Measurements from ENCODE around the gene REC114. TPM values are rescaled to one million over a fixed set of nuclear protein-coding genes. Genes with fewer than 3 reads are reported as not detected.

Gene REC114
- total and polyA plus RNA-seq, 2 of the 8 experiments (the other 6 are each of a cell fraction or from before 2014, with no cell fraction given) = 0.12 TPM; not detected in 1

- H2BK120ac ChIP-seq (replicated peaks; ENCODE audit: low read depth, low read length) = no peak overlapping the region
- no peak overlapping the region for H3K4ac ChIP-seq (replicated peaks; ENCODE audit: insufficient read length, low read depth, low read length)
- no peak overlapping the region for H2AFZ ChIP-seq (ENCODE audit: low read length)
- H4K20me1 ChIP-seq (replicated peaks in 1 of 2; ENCODE audit: control insufficient read depth in 1 of 2, insufficient read depth in 2 of 2, low read length in 2 of 2) = no peaks in the 10 kb centered on the region
- no peak overlapping the region for H2BK15ac ChIP-seq (ENCODE audit: low read length)
- no peak overlapping the region for H3K56ac ChIP-seq (replicated peaks; ENCODE audit: insufficient read length, low read depth, low read length)
- H3K18ac ChIP-seq (ENCODE audit: extremely low read depth, low read length) = no peak overlapping the region
- H3K9ac ChIP-seq (replicated peaks in 1 of 4; ENCODE audit: extremely low read depth in 1 of 4, low read depth in 3 of 4, low read length in 3 of 4) = no peak overlapping the region
- no peaks in the 10 kb centered on the region for H3K79me2 ChIP-seq (ENCODE audit: control insufficient read depth in 1 of 2, insufficient read depth in 2 of 2, low read length in 2 of 2)
- POLR2A ChIA-PET (ENCODE audit: partially characterized antibody) = interaction anchor here (0.6 to 1.6 kb wide), 2 partner anchors 14 to 74 kb away, joined by 3 to 4 read pairs; no protein-coding TSS in a partner anchor
- no peaks in the 10 kb centered on the region for H3K4me1 ChIP-seq (replicated peaks in 1 of 4; ENCODE audit: control insufficient read depth in 3 of 4, insufficient read depth in 4 of 4, low read length in 3 of 4)
- no peak for DNase-seq (ENCODE audit: low read depth in 1 of 2, low spot score in 2 of 2)
- no peak overlapping the region for H3K4me2 ChIP-seq (ENCODE audit: insufficient read depth in 1 of 2, low read depth in 2 of 2, low read length in 2 of 2)
- no peak overlapping the region for H4K5ac ChIP-seq (ENCODE audit: insufficient read length, low read depth, low read length)
- no peaks in the 10 kb centered on the region for H3K79me1 ChIP-seq (ENCODE audit: low read depth, low read length)
- H2BK20ac ChIP-seq (ENCODE audit: low read length) = no peak overlapping the region
- H3K27me3 ChIP-seq (replicated peaks in 1 of 4; ENCODE audit: control insufficient read depth in 3 of 4, extremely low read depth in 1 of 4, insufficient read depth in 3 of 4, low read length in 3 of 4) = peaks cover 0 to 1% (median 0%) of the 10 kb centered on the region in 4 experiments; a peak in 1 of 7 replicates
- H3K23me2 ChIP-seq (ENCODE audit: low read depth, low read length) = no peaks in the 10 kb centered on the region
- no peak overlapping the region for H2AK5ac ChIP-seq (ENCODE audit: low read depth, low read length)
- H2BK12ac ChIP-seq (ENCODE audit: low read depth, low read length) = no peak overlapping the region
- H3K9me3 ChIP-seq (ENCODE audit: insufficient read depth in 2 of 2, low read depth in 1 of 2, low read length in 1 of 2) = no peaks in the 10 kb centered on the region
- no peak overlapping the region for H3K4me3 ChIP-seq (ENCODE audit: extremely low read depth in 1 of 4, insufficient read depth in 2 of 4, low read depth in 3 of 4, low read length in 4 of 4)
- no peak overlapping the region for H2BK5ac ChIP-seq (ENCODE audit: low read depth, low read length)
- no peak overlapping the region for H4K8ac ChIP-seq (ENCODE audit: extremely low read depth, insufficient read depth, low read length)
- H3K23ac ChIP-seq (ENCODE audit: insufficient read length) = no peak overlapping the region
- CTCF ChIA-PET (ENCODE audit: partially characterized antibody) = interaction anchor here (0.8 kb wide), 2 partner anchors 29 to 236 kb away, joined by 3 to 5 read pairs; no protein-coding TSS in a partner anchor
- FAIRE-seq = no peak
- no peak overlapping the region for H3K14ac ChIP-seq (ENCODE audit: insufficient read length)
- no peaks in the 10 kb centered on the region for H3K36me3 ChIP-seq (ENCODE audit: control insufficient read depth in 2 of 4, insufficient read depth in 4 of 4, low read length in 3 of 4)
- H4K91ac ChIP-seq (replicated peaks; ENCODE audit: insufficient read length, low read length) = no peak overlapping the region
- H3K27ac ChIP-seq (ENCODE audit: low read depth, low read length) = no peak overlapping the region
- TF ChIP-seq SP2 (IDR thresholded peaks at IDR 0.05; ENCODE audit: low read length) (no peak), KDM5A (IDR thresholded peaks at IDR 0.05; ENCODE audit: low read length) (no peak), TBP (IDR thresholded peaks at IDR 0.05; ENCODE audit: low read depth, low read length) (no peak), MAFK (IDR thresholded peaks at IDR 0.05; ENCODE audit: low read depth, low read length) (no peak), SUZ12 (IDR thresholded peaks at IDR 0.05; ENCODE audit: low read length) (no peak), CHD2 (IDR thresholded peaks at IDR 0.05; ENCODE audit: low read length) (no peak), TAF1 (IDR thresholded peaks at IDR 0.05; ENCODE audit: low read depth, low read length) (no peak), POLR2AphosphoS5 (IDR thresholded peaks at IDR 0.05; ENCODE audit: low read depth, low read length) (no peak), ZNF274 (IDR thresholded peaks at IDR 0.05; ENCODE audit: borderline replicate concordance, extremely low read depth, low read length) (no peak), SIRT6 (IDR thresholded peaks at IDR 0.05; ENCODE audit: low read length) (no peak), RBBP5 (IDR thresholded peaks at IDR 0.05; ENCODE audit: borderline replicate concordance, low read depth, low read length) (no peak), EP300 (IDR thresholded peaks at IDR 0.05; ENCODE audit: borderline replicate concordance in 1 of 2, low read depth in 2 of 2, low read length in 2 of 2) (no peak), RNF2 (IDR thresholded peaks at IDR 0.05; ENCODE audit: borderline replicate concordance, low read depth, low read length, missing control alignments, poor library complexity, severe bottlenecking) (no peak), ASH2L (IDR thresholded peaks at IDR 0.05; ENCODE audit: low read length) (no peak), SIX5 (IDR thresholded peaks at IDR 0.05; ENCODE audit: low read depth, low read length) (no peak)
- TF ChIP-seq, protein P1, sequence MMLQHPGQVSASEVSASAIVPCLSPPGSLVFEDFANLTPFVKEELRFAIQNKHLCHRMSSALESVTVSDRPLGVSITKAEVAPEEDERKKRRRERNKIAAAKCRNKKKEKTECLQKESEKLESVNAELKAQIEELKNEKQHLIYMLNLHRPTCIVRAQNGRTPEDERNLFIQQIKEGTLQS (IDR thresholded peaks at IDR 0.05; ENCODE audit: insufficient read depth, low read depth, low read length) = no peak
Observed at GRCh38 chr15:73541479-73541878, 98.5 kb downstream of the REC114 start.
